Gastroesophageal sphincter (tissue), 3 donors: ENCODE data around the gene CCKAR.

Experiments
- CTCF ChIP-seq, 4 experiments: fragments of 200-600 bp in 2 of 4; fragments of 450-650 bp in 2 of 4; sonication (generic) in 1 of 4; IDR thresholded peaks; one replicate each; pipeline ENCODE4 v1.5.1; 2017 to 2019; ENCODE audit warnings: antibody characterized with exemption in 4 of 4, mild to moderate bottlenecking in 2 of 4, moderate library complexity in 2 of 4
- POLR2A ChIP-seq, 2 donors: fragments of 450-650 bp; IDR thresholded peaks; one replicate each; pipeline ENCODE4 v1.6.1; 2017; ENCODE audit warnings: antibody characterized with exemption in 2 of 2, mild to moderate bottlenecking in 2 of 2, moderate library complexity in 1 of 2

DNA sequence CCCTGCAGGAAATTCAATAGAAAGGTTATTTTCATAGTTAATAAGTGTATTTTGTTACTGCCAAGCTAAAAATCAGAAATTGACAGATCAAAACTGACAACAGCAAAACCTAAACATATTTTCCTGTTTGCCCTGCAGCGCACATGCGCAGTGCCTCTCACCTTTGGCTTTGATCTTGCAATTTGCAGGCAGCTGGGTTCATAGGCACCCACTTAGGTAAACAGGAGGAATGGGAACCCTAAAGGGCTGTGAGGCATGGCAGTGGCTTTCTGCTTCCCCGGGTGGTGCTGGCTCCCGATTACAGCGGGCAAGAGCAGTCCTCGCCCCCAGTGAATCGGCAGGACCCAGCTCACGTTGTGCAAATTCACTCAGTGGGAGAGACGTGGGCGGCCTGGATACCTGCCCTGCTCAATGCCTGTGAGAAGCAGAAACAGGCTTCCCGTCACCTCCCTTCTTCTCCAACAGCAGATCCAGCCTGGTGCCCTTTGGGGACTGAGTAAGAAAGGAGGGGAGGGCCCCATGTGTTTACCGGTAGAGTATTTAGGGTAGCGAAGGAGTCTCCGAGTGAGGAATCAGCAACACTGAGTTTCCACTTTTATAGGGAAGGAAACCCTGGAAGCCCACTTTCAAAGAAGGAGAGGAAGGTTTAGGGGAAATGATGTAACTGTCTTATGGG is 25.7 kb downstream of the CCKAR start:
- TF ChIP-seq CTCF (IDR thresholded peaks at IDR 0.05) (no peak), POLR2A (IDR thresholded peaks at IDR 0.05) (no peak)
